Measurements from ENCODE around the gene P4HA2. TPM values are rescaled to one million over a fixed set of nuclear protein-coding genes. Genes with fewer than 3 reads are reported as not detected.
A peak's percentile ranks its signal among the peaks of the same experiment; 100 is the strongest.

Gene P4HA2
- total RNA-seq, 2 donors from 2014 or later: 0.50 TPM; not detected in 1

DNA sequence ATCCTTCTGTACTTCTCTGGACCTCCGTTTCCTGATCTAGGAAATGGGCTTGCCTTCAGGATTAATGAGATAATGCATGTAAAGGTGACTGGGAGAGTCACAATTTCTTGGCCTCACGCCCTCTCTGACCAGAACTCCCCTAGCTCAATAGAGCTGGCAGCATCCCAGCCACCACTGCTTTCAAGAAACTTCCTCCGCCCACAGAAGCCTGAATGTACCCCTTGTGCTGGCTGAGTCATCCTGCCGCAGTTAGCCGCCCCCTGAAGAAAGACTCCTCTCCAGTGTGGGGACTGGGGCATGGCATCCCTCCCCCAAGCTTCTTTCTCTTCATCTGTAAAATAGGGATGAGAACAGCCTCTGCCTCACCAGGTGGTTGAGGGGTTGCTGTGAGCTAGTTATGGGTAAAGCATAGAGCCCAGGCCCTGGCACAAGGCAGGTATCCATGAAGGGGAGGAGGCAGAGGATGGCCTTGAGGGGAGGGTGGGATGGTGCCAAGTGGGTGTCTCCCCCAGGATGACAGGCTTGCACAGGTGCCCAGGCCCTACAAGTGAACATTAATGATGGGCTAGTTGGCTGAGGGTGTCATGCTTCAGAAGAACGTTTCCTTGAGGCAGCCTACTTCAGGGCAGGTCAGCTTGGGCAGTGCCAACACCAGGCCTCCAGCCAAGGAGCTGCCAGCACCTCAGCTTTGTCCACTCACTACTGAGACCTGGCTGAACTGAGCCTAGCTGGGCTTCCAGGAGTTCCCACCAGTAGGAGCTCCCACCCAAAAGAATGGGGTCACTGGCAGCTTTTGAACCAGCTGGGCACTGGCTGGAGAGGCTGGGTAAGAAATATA is 33.3 kb upstream of the P4HA2 start:
- peaks cover 3% of the 10 kb centered on the region for H3K36me3 Mint-ChIP-seq (ENCODE audit: low read depth)
- no peaks in the 10 kb centered on the region for H3K9me3 ChIP-seq (ENCODE audit: control insufficient read depth, low read length, poor library complexity, severe bottlenecking)
- peak overlapping the region; percentile 10 for H3K4me3 Mint-ChIP-seq
- H3K27ac Mint-ChIP-seq: peak overlapping the region; percentile 12
- no peak for ATAC-seq
- H3K4me1 Mint-ChIP-seq: peaks cover 12% of the 10 kb centered on the region
- no peak for DNase-seq
- H3K27me3 Mint-ChIP-seq: peaks cover 28% of the 10 kb centered on the region

DNA sequence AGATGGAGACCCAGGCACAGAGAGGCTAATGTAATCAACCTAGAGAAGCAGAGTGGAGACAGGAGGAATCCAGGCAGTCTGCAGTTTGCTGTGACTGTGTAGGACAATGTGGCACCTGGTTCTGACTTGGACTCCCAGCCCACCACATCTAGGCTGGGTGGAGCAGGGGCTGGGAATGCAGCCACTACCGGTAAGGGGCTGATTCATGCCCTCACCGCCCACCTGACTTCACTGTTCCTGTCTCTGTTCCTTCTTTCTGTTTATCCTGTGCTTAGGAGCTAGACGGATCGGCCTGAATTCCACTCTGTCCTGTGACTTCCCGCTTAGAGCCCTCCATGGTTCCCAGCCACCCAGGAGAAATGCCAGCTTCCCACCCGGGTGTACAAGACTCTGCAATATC is 32.4 kb upstream of the P4HA2 start:
- no peak for ATAC-seq
- H3K27ac Mint-ChIP-seq: peak overlapping the region; percentile 12
- H3K4me3 Mint-ChIP-seq: peak overlapping the region; percentile 10

DNA sequence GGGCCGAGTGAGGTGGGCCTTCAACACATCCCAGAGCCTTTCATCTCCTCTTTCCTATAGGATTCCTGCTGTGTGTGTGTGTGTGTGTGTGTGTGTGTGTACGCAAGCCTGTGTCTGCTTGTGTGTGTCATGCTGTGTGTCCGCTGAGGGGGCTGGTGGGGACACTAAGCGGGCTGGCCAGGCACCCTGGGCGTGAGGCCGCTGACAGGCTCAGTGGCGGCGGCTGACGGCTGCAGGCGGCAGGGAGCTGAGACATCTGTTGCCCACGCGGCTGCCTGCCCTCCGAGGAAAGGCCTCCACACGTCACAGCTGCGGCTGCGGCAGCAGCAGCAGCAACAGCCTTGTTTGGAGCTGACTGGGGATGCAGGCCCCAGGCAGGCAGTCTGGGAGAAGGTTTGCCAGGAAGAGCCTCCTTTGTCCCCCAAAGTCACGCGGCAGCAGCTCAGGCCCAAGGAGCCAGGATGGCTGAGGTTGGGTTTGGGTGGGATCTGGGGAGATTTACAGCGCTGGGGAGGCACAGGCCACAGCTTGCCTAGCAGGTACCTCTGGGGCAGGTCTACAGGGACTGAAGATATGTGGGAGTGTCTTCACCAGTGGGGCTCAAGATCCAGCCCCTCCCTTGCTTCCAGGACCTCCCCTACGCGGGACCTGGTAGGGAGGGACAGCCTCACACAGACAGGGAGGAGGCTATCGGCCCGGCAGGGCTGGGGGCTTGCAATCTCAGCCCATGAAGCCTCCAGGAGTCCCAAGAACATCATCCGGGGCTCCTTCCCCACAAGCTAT is 31.6 kb upstream of the P4HA2 start:
- peaks cover 3% of the 10 kb centered on the region for H3K36me3 Mint-ChIP-seq (ENCODE audit: low read depth)
- H3K27ac Mint-ChIP-seq: no peak overlapping the region
- ATAC-seq (no peak), DNase-seq (no peak)
- no peaks in the 10 kb centered on the region for H3K9me3 ChIP-seq (ENCODE audit: control insufficient read depth, low read length, poor library complexity, severe bottlenecking)
- peaks cover 12% of the 10 kb centered on the region for H3K4me1 Mint-ChIP-seq
- no peak overlapping the region for H3K4me3 Mint-ChIP-seq
- H3K27me3 Mint-ChIP-seq: peaks cover 33% of the 10 kb centered on the region

More for the DNA sequence above, 32.4 kb upstream of the P4HA2 start:
- Mint-ChIP-seq H3K36me3 (ENCODE audit: low read depth) (peaks cover 3% of the 10 kb centered on the region), H3K27me3 (peaks cover 33% of the 10 kb centered on the region), H3K4me1 (peaks cover 12% of the 10 kb centered on the region)
- DNase-seq: no peak
- H3K9me3 ChIP-seq (ENCODE audit: control insufficient read depth, low read length, poor library complexity, severe bottlenecking): no peaks in the 10 kb centered on the region

DNA sequence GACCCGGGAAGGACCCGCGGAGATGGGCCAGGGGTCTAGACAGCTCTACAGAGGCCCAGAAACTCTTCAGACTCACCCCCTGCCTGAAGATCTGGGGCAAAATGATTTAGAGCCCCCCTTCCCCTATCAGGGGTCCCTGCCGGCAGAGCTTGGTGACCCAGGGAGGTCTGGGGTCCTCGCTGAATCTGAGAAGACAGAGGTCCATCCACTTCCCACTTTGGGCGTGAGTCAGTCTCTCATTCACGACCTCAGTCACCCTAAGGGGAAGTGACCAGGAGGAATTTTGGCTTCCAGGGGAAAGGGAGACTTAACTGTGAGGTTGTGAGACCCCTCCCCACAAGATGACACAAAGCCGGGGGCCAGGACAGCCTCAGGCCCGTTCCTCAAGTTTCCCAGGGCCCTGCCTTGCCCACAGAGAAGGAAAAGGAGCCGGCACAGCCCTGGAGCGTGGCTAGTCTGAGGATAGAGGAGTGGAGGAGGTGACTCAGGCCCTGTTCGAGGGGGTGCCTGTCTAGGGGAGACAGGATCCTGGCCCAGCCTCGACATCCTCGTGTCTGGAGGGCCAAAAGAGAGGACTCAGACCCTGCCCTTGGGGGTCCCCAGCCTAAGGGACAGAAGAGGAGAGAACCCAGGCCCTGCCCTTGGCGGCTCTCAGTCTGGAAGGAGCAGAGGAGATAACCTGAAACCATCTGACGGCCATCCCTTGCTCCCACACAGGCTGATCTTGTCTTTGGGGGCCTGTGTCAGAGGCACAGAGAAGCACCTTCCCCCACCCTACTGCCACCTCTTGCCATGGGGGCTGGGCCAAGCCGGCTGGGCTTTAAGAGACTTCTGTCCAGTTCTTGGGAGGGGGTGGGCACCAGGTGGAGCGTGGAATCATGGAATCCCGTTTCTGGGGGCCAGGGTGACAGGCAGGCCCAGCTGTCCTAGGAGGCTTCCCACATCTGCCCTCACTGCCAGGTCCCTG is 30.7 kb upstream of the P4HA2 start:
- no peaks in the 10 kb centered on the region for H3K9me3 ChIP-seq (ENCODE audit: control insufficient read depth, low read length, poor library complexity, severe bottlenecking)
- Mint-ChIP-seq H3K4me1 (peaks cover 12% of the 10 kb centered on the region), H3K36me3 (ENCODE audit: low read depth) (peaks cover 3% of the 10 kb centered on the region), H3K27ac (no peak overlapping the region), H3K27me3 (peaks cover 33% of the 10 kb centered on the region), H3K4me3 (peak overlapping the region; percentile 19)
- no peak for ATAC-seq
- DNase-seq: no peak

GRCh38 chr5:132257131-132258101 is 29.8 kb upstream of the P4HA2 start, which contains the start of gene PDLIM4:
TSS of gene PDLIM4 (plus strand) at chr5:132257696. CDS start at chr5:132257735, 39 bp downstream.
- Mint-ChIP-seq H3K4me3 (peak within 1 kb of the TSS; percentile 60), H3K27me3 (peaks cover 33% of the 10 kb centered on the region), H3K36me3 (ENCODE audit: low read depth) (peaks cover 3% of the 10 kb centered on the region), H3K4me1 (peaks cover 12% of the 10 kb centered on the region), H3K27ac (no peak within 1 kb of the TSS)
- no peaks in the 10 kb centered on the region for H3K9me3 ChIP-seq (ENCODE audit: control insufficient read depth, low read length, poor library complexity, severe bottlenecking)
- ATAC-seq: no peak
- no peak for DNase-seq

DNA sequence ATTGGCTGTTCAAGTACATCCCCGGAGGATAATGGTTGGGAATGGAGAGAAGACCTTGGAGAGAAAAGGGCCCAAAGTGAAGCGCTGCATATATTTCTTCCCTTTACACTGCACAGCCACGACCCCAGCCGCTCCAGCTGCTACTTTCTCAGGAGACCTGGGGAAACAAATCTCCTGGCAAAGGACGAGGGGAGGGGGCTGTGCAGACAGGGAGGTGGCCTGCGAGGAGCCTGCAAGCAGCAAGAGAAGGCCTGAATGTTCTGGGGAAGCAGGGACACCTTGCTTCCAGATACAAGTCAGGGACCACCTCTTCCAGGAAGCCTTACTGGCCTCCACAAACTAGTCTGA is 29.1 kb upstream of the P4HA2 start:
- Mint-ChIP-seq H3K27ac (no peak overlapping the region), H3K4me1 (peaks cover 10% of the 10 kb centered on the region), H3K36me3 (ENCODE audit: low read depth) (peaks cover 3% of the 10 kb centered on the region), H3K27me3 (peaks cover 33% of the 10 kb centered on the region), H3K4me3 (peak overlapping the region; percentile 60)
- no peaks in the 10 kb centered on the region for H3K9me3 ChIP-seq (ENCODE audit: control insufficient read depth, low read length, poor library complexity, severe bottlenecking)
- no peak for DNase-seq
- no peak for ATAC-seq

- Mint-ChIP-seq H3K27ac (no peak overlapping the region), H3K27me3 (peaks cover 33% of the 10 kb centered on the region), H3K36me3 (ENCODE audit: low read depth) (peaks cover 3% of the 10 kb centered on the region), H3K4me1 (peaks cover 9% of the 10 kb centered on the region), H3K4me3 (peak overlapping the region; percentile 60)
- DNase-seq (no peak), ATAC-seq (no peak)
- no peaks in the 10 kb centered on the region for H3K9me3 ChIP-seq (ENCODE audit: control insufficient read depth, low read length, poor library complexity, severe bottlenecking)
These were observed 28.6 kb upstream of the P4HA2 start for GRCh38 chr5:132256086-132256782.

- H3K4me3 Mint-ChIP-seq: no peak overlapping the region
- peaks cover 3% of the 10 kb centered on the region for H3K36me3 Mint-ChIP-seq (ENCODE audit: low read depth)
- peaks cover 25% of the 10 kb centered on the region for H3K27me3 Mint-ChIP-seq
- ATAC-seq (no peak), DNase-seq (no peak)
- H3K4me1 Mint-ChIP-seq: peaks cover 4% of the 10 kb centered on the region
- no peak overlapping the region for H3K27ac Mint-ChIP-seq
- no peaks in the 10 kb centered on the region for H3K9me3 ChIP-seq (ENCODE audit: control insufficient read depth, low read length, poor library complexity, severe bottlenecking)
These were observed 26.8 kb upstream of the P4HA2 start for GRCh38 chr5:132254321-132254977.

GRCh38 chr5:132253452-132254320 is 26.0 kb upstream of the P4HA2 start:
- H3K9me3 ChIP-seq (ENCODE audit: control insufficient read depth, low read length, poor library complexity, severe bottlenecking): no peaks in the 10 kb centered on the region
- Mint-ChIP-seq H3K27ac (no peak overlapping the region), H3K4me1 (peaks cover 4% of the 10 kb centered on the region), H3K4me3 (no peak overlapping the region), H3K36me3 (ENCODE audit: low read depth) (peaks cover 3% of the 10 kb centered on the region), H3K27me3 (peaks cover 25% of the 10 kb centered on the region)
- no peak for DNase-seq
- ATAC-seq: no peak

- ATAC-seq (no peak), DNase-seq (no peak)
- Mint-ChIP-seq H3K4me1 (peaks cover 4% of the 10 kb centered on the region), H3K27me3 (peaks cover 20% of the 10 kb centered on the region), H3K4me3 (no peak overlapping the region), H3K36me3 (ENCODE audit: low read depth) (peaks cover 3% of the 10 kb centered on the region), H3K27ac (no peak overlapping the region)
- no peaks in the 10 kb centered on the region for H3K9me3 ChIP-seq (ENCODE audit: control insufficient read depth, low read length, poor library complexity, severe bottlenecking)
These were observed 25.4 kb upstream of the P4HA2 start for GRCh38 chr5:132253008-132253441.

All from T-helper 17 cell (primary cell).